CD8-positive, alpha-beta memory T cell (primary cell): ENCODE measurements around the gene UQCC2. TPM values are rescaled to one million over a fixed set of nuclear protein-coding genes. Genes with fewer than 3 reads are reported as not detected.

Experiments used
- CTCF ChIA-PET: fragments of 350-600 bp; sonication (Branson Sonifier 250); formaldehyde crosslinking; loops from one replicate; lab custom pipeline; 2021; ENCODE audit warnings: antibody characterized with exemption; lab: Charles Lee
- POLR2A ChIA-PET: fragments of 350-600 bp; sonication (Branson Sonifier 250); formaldehyde crosslinking; loops from one replicate; lab custom pipeline; 2021; ENCODE audit warnings: antibody characterized with exemption; lab: Charles Lee
- DNase-seq, 5 donors: peaks; one replicate each; pipeline versions ENCODE4 v3.0.0 to v3.0.0-alpha.2; 2020 to 2022; ENCODE audit warnings: mixed read lengths in 1 of 5
- H3K27ac ChIP-seq: one replicate; pipeline ENCODE4 v1.7.0; 2013; ENCODE audit warnings: low read depth, mild to moderate bottlenecking, low read length, moderate library complexity
- H3K27me3 ChIP-seq: 2 replicates; pipeline ENCODE4 v1.7.0; 2013; ENCODE audit warnings: low read length, mild to moderate bottlenecking; ENCODE audit not compliant: insufficient read depth, poor library complexity, severe bottlenecking
- H3K36me3 ChIP-seq: 2 replicates; pipeline ENCODE4 v1.7.0; 2013; ENCODE audit warnings: mild to moderate bottlenecking, low read length, moderate library complexity; ENCODE audit not compliant: insufficient read depth
- H3K4me1 ChIP-seq: 2 replicates; pipeline ENCODE4 v1.7.0; 2013; ENCODE audit warnings: mild to moderate bottlenecking, low read length, moderate library complexity; ENCODE audit not compliant: insufficient read depth
- H3K4me3 ChIP-seq: 2 replicates; pipeline ENCODE4 v1.7.0; 2013; ENCODE audit warnings: mild to moderate bottlenecking, low read length
- H3K9me3 ChIP-seq: 2 replicates; pipeline ENCODE4 v1.7.0; 2013; ENCODE audit warnings: mild to moderate bottlenecking, low read length
- H3K27ac Mint-ChIP-seq, 8 donors: one replicate each; pipeline ENCODE4 v1.8.0; 2020 to 2021; ENCODE audit warnings: mixed read lengths in 8 of 8, mild to moderate bottlenecking in 6 of 8, inconsistent platforms in 3 of 8, moderate library complexity in 3 of 8
- H3K27me3 Mint-ChIP-seq, 2 donors: one replicate each; pipeline ENCODE4 v1.8.0; 2020 to 2021; ENCODE audit warnings: mixed read lengths in 2 of 2, mild to moderate bottlenecking in 1 of 2, moderate library complexity in 1 of 2
- H3K36me3 Mint-ChIP-seq, 3 donors: one replicate each; pipeline ENCODE4 v1.8.0; 2020 to 2021; ENCODE audit warnings: mixed read lengths in 3 of 3, inconsistent platforms in 1 of 3, mild to moderate bottlenecking in 1 of 3
- H3K4me1 Mint-ChIP-seq, 3 donors: one replicate each; pipeline ENCODE4 v1.8.0; 2020 to 2021; ENCODE audit warnings: mixed read lengths in 3 of 3, inconsistent platforms in 1 of 3, mild to moderate bottlenecking in 1 of 3
- H3K4me3 Mint-ChIP-seq, 7 donors: one replicate each; pipeline ENCODE4 v1.8.0; 2020 to 2021; ENCODE audit warnings: mixed read lengths in 7 of 7, mild to moderate bottlenecking in 6 of 7, moderate library complexity in 4 of 7, inconsistent platforms in 2 of 7
- H3K9me3 Mint-ChIP-seq, 5 donors: one replicate each; pipeline ENCODE4 v1.8.0; 2020 to 2022; ENCODE audit warnings: mixed read lengths in 5 of 5, mild to moderate bottlenecking in 3 of 5, moderate library complexity in 2 of 5, inconsistent platforms in 1 of 5
- polyA plus RNA-seq: library from polyadenylated mRNA; unstranded; fragments of 300-500 nt; fragmentation: Illumina TruSeq; gene quantifications from one replicate; pipeline ENCODE4 v1.2.3, GENCODE V29; 2021
- total RNA-seq, 2 experiments: library from RNA; stranded (reverse); gene quantifications; one replicate each; pipeline ENCODE4 v1.2.3, GENCODE V29; 2021

Gene UQCC2
- total and polyA plus RNA-seq, 3 experiments from 2014 or later = 46.7 to 157 (median 150) TPM

- no peak overlapping the region for H3K27ac ChIP-seq
- peaks cover 0 to 2% of the 10 kb centered on the region in 2 donors for H3K27me3 Mint-ChIP-seq
- no peaks in the 10 kb centered on the region for H3K9me3 ChIP-seq
- no peaks in the 10 kb centered on the region for H3K36me3 ChIP-seq
- no peak overlapping the region for H3K4me3 ChIP-seq
- H3K27me3 ChIP-seq = no peaks in the 10 kb centered on the region
- no peak overlapping the region for H3K27ac Mint-ChIP-seq
- ChIA-PET CTCF (interaction anchor here (1.0 to 1.5 kb wide), 5 partner anchors 11 to 129 kb away, joined by 3 to 5 read pairs (median 4); no protein-coding TSS in a partner anchor), POLR2A (no interaction called here)
- no peaks in the 10 kb centered on the region for H3K9me3 Mint-ChIP-seq
- peaks cover 20 to 24% (median 23%) of the 10 kb centered on the region in 3 donors for H3K4me1 Mint-ChIP-seq
- DNase-seq = no peak
- H3K36me3 Mint-ChIP-seq = peaks cover 0 to 8% (median 2%) of the 10 kb centered on the region in 3 donors
- H3K4me3 Mint-ChIP-seq = peak overlapping the region in 1 of 7 donors; percentile 74
- H3K4me1 ChIP-seq = peaks cover 18% of the 10 kb centered on the region
Observed at GRCh38 chr6:33714385-33715040, 3.0 kb upstream of the UQCC2 start.

- H3K27ac Mint-ChIP-seq = peak overlapping the region in 1 of 8 donors; percentile 18
- Histone ChIP-seq H3K27me3 (no peaks in the 10 kb centered on the region), H3K27ac (no peak overlapping the region), H3K36me3 (no peaks in the 10 kb centered on the region), H3K4me1 (peaks cover 18% of the 10 kb centered on the region), H3K9me3 (no peaks in the 10 kb centered on the region), H3K4me3 (no peak overlapping the region)
- peaks cover 24 to 29% (median 29%) of the 10 kb centered on the region in 3 donors for H3K4me1 Mint-ChIP-seq
- no peak overlapping the region for H3K4me3 Mint-ChIP-seq
- H3K36me3 Mint-ChIP-seq = peaks cover 0 to 14% (median 3%) of the 10 kb centered on the region in 3 donors
- ChIA-PET CTCF (interaction anchor here (1.2 to 1.5 kb wide), 4 partner anchors 12 to 128 kb away, joined by 4 to 5 read pairs (median 4); no protein-coding TSS in a partner anchor), POLR2A (no interaction called here)
- H3K9me3 Mint-ChIP-seq = no peaks in the 10 kb centered on the region
- peaks cover 0 to 2% of the 10 kb centered on the region in 2 donors for H3K27me3 Mint-ChIP-seq
- DNase-seq = no peak
Observed at GRCh38 chr6:33713786-33714185, 2.3 kb upstream of the UQCC2 start.

- CTCF ChIA-PET = interaction anchor here (1.2 to 1.5 kb wide), 4 partner anchors 13 to 127 kb away, joined by 4 to 5 read pairs (median 4); no protein-coding TSS in a partner anchor
- no peaks in the 10 kb centered on the region for H3K9me3 ChIP-seq
- Mint-ChIP-seq H3K4me1 (peaks cover 25 to 34% (median 34%) of the 10 kb centered on the region in 3 donors), H3K36me3 (peaks cover 0 to 19% (median 5%) of the 10 kb centered on the region in 3 donors), H3K9me3 (no peaks in the 10 kb centered on the region), H3K27me3 (peaks cover 0 to 2% of the 10 kb centered on the region in 2 donors), H3K27ac (peak overlapping the region in 2 of 8 donors; percentile 33 to 53), H3K4me3 (peak overlapping the region in 1 of 7 donors; percentile 36)
- no peaks in the 10 kb centered on the region for H3K27me3 ChIP-seq
- no peak for DNase-seq
- peaks cover 18% of the 10 kb centered on the region for H3K4me1 ChIP-seq
- no peak overlapping the region for H3K27ac ChIP-seq
- H3K4me3 ChIP-seq = no peak overlapping the region
- no peaks in the 10 kb centered on the region for H3K36me3 ChIP-seq
- POLR2A ChIA-PET = no interaction called here
Observed at GRCh38 chr6:33712914-33713313, 1.4 kb upstream of the UQCC2 start.

- Histone ChIP-seq H3K9me3 (no peaks in the 10 kb centered on the region), H3K27ac (peak overlapping the region; percentile 91), H3K4me1 (peaks cover 18% of the 10 kb centered on the region), H3K4me3 (peak overlapping the region; percentile 98), H3K27me3 (no peaks in the 10 kb centered on the region), H3K36me3 (peaks cover 3% of the 10 kb centered on the region)
- Mint-ChIP-seq H3K9me3 (no peaks in the 10 kb centered on the region), H3K4me3 (peak overlapping the region; percentile 98 to 100 (median 99)), H3K27ac (peak overlapping the region in 7 of 8 donors; percentile 96 to 99 (median 98)), H3K4me1 (peaks cover 28 to 44% (median 39%) of the 10 kb centered on the region in 3 donors), H3K27me3 (peaks cover 0 to 2% of the 10 kb centered on the region in 2 donors), H3K36me3 (peaks cover 0 to 32% (median 6%) of the 10 kb centered on the region in 3 donors)
- ChIA-PET CTCF (interaction anchor here (0.6 to 2.3 kb wide), 12 partner anchors 9 to 445 kb away, joined by 3 to 20 read pairs (median 4); no protein-coding TSS in a partner anchor), POLR2A (interaction anchor here (0.6 to 2.1 kb wide), 6 partner anchors 13 to 527 kb away, joined by 3 to 8 read pairs (median 4); partner anchors contain the start of genes BAK1, HMGA1 and ITPR3)
- DNase-seq = no peak
Observed at GRCh38 chr6:33710296-33711121, 991 bp downstream of the UQCC2 start.

GRCh38 chr6:33709605-33710295 lies 1.8 kb downstream of the UQCC2 start:
- Histone ChIP-seq H3K27me3 (no peaks in the 10 kb centered on the region), H3K36me3 (peaks cover 3% of the 10 kb centered on the region), H3K27ac (no peak overlapping the region), H3K4me1 (peaks cover 18% of the 10 kb centered on the region), H3K9me3 (no peaks in the 10 kb centered on the region), H3K4me3 (no peak overlapping the region)
- no peak for DNase-seq
- Mint-ChIP-seq H3K9me3 (no peaks in the 10 kb centered on the region), H3K36me3 (peaks cover 0 to 32% (median 6%) of the 10 kb centered on the region in 3 donors), H3K27ac (peak overlapping the region in 6 of 8 donors; percentile 1 to 99 (median 66)), H3K4me1 (peaks cover 28 to 44% (median 39%) of the 10 kb centered on the region in 3 donors), H3K4me3 (peak overlapping the region in 5 of 7 donors; percentile 28 to 100 (median 98)), H3K27me3 (peaks cover 0 to 2% of the 10 kb centered on the region in 2 donors)
- ChIA-PET POLR2A (no interaction called here), CTCF (interaction anchor here (1.3 kb wide), 1 partner anchor 34 kb away, joined by 6 read pairs; no protein-coding TSS in a partner anchor)

GRCh38 chr6:33708516-33709204 lies 2.8 kb downstream of the UQCC2 start:
- no peak for DNase-seq
- ChIA-PET POLR2A (no interaction called here), CTCF (interaction anchor here (1.3 kb wide), 1 partner anchor 35 kb away, joined by 6 read pairs; no protein-coding TSS in a partner anchor)
- Mint-ChIP-seq H3K4me1 (peaks cover 31 to 44% (median 39%) of the 10 kb centered on the region in 3 donors), H3K4me3 (peak overlapping the region in 2 of 7 donors; percentile 3 to 9), H3K27ac (peak overlapping the region in 2 of 8 donors; percentile 3 to 77), H3K36me3 (peaks cover 0 to 36% (median 6%) of the 10 kb centered on the region in 3 donors), H3K27me3 (peaks cover 0 to 2% of the 10 kb centered on the region in 2 donors), H3K9me3 (no peaks in the 10 kb centered on the region)
- no peaks in the 10 kb centered on the region for H3K27me3 ChIP-seq
- H3K9me3 ChIP-seq = no peaks in the 10 kb centered on the region
- peaks cover 3% of the 10 kb centered on the region for H3K36me3 ChIP-seq
- no peak overlapping the region for H3K4me3 ChIP-seq
- H3K27ac ChIP-seq = no peak overlapping the region
- H3K4me1 ChIP-seq = peaks cover 18% of the 10 kb centered on the region

GRCh38 chr6:33707771-33708170 lies 3.7 kb downstream of the UQCC2 start:
- peaks cover 3% of the 10 kb centered on the region for H3K36me3 ChIP-seq
- peak overlapping the region in 1 of 7 donors; percentile 15 for H3K4me3 Mint-ChIP-seq
- H3K4me1 Mint-ChIP-seq = peaks cover 33 to 44% (median 39%) of the 10 kb centered on the region in 3 donors
- no peaks in the 10 kb centered on the region for H3K27me3 ChIP-seq
- H3K9me3 Mint-ChIP-seq = no peaks in the 10 kb centered on the region
- no peak for DNase-seq
- POLR2A ChIA-PET = no interaction called here
- H3K27ac ChIP-seq = no peak overlapping the region
- H3K27ac Mint-ChIP-seq = peak overlapping the region in 3 of 8 donors; percentile 40 to 68 (median 47)
- no peaks in the 10 kb centered on the region for H3K9me3 ChIP-seq
- peaks cover 18% of the 10 kb centered on the region for H3K4me1 ChIP-seq
- peaks cover 0 to 40% (median 6%) of the 10 kb centered on the region in 3 donors for H3K36me3 Mint-ChIP-seq
- peaks cover 0 to 2% of the 10 kb centered on the region in 2 donors for H3K27me3 Mint-ChIP-seq
- CTCF ChIA-PET = no interaction called here
- no peak overlapping the region for H3K4me3 ChIP-seq
